Endothelial cell (in vitro differentiated cells): Measurements from ENCODE around the gene GRID1. TPM values are rescaled to one million over a fixed set of nuclear protein-coding genes. Genes with fewer than 3 reads are reported as not detected.

Experiments used
- DNase-seq: peaks from one replicate; pipeline ENCODE4 v3.0.0; 2021; ENCODE audit warnings: low spot score
- H3K27ac Mint-ChIP-seq: one replicate; pipeline ENCODE4 v1.8.0; 2021; ENCODE audit warnings: mixed read lengths, inconsistent platforms; ENCODE audit not compliant: unreplicated experiment
- H3K27me3 Mint-ChIP-seq: one replicate; pipeline ENCODE4 v1.8.0; 2021; ENCODE audit warnings: mild to moderate bottlenecking, moderate library complexity, mixed read lengths, inconsistent platforms; ENCODE audit not compliant: unreplicated experiment
- H3K36me3 Mint-ChIP-seq: one replicate; pipeline ENCODE4 v1.8.0; 2021; ENCODE audit warnings: mild to moderate bottlenecking, low read depth, mixed read lengths, inconsistent platforms; ENCODE audit not compliant: unreplicated experiment
- H3K4me1 Mint-ChIP-seq: one replicate; pipeline ENCODE4 v1.8.0; 2021; ENCODE audit warnings: mild to moderate bottlenecking, mixed read lengths, inconsistent platforms; ENCODE audit not compliant: unreplicated experiment
- H3K4me3 Mint-ChIP-seq: one replicate; pipeline ENCODE4 v1.8.0; 2021; ENCODE audit warnings: mild to moderate bottlenecking, mixed read lengths, inconsistent platforms; ENCODE audit not compliant: unreplicated experiment
- H3K9me3 Mint-ChIP-seq: one replicate; pipeline ENCODE4 v1.8.0; 2021; ENCODE audit warnings: mixed read lengths, inconsistent platforms; ENCODE audit not compliant: unreplicated experiment
- CTCF ChIP-seq: fragments of 200-600 bp; sonication (generic); IDR thresholded peaks from one replicate; pipeline ENCODE4 v1.5.0; 2021; ENCODE audit warnings: antibody characterized with exemption; ENCODE audit not compliant: unreplicated experiment
- total RNA-seq: library from RNA; stranded (reverse); fragmentation: NEBNext Ultra II Directional; extraction: Animal tissue kit (Norgen Biotek cat#: 25700); gene quantifications from one replicate; pipeline ENCODE4 v1.2.1, GENCODE V29; 2021; ENCODE audit not compliant: unreplicated experiment

Gene GRID1
- total RNA-seq, 1 donor from 2014 or later = 0.26 TPM

DNA sequence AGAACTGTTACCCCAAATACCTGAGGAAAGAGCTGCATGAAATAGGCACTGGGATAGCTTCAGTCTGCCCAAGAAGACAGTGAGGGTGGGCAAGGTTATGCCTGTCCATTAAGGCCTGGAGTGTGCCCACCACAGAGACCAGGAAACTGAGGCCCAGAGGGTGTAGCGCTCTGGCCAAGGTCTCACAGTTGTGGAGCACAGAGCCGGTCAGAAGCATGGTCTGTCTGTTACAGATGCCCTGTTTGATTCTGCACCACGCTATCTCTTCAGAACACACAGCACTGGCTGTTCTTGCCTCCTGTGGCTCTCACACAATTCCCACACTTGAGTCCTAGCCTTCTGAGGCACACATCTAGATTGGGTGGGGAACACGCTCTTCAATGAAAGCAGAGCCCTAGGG, 261.4 kb downstream of the GRID1 start:
- TF ChIP-seq CTCF = no peak
- Mint-ChIP-seq H3K36me3 (no peaks in the 10 kb centered on the region), H3K27ac (no peak overlapping the region), H3K4me3 (no peak overlapping the region), H3K4me1 (peaks cover 3% of the 10 kb centered on the region), H3K27me3 (peaks cover 2% of the 10 kb centered on the region), H3K9me3 (no peaks in the 10 kb centered on the region)
- no peak for DNase-seq

GRCh38 chr10:86104611-86105145, 261.9 kb downstream of the GRID1 start:
- DNase-seq = no peak
- H3K9me3 Mint-ChIP-seq = no peaks in the 10 kb centered on the region
- no peak overlapping the region for H3K4me3 Mint-ChIP-seq
- peaks cover 2% of the 10 kb centered on the region for H3K27me3 Mint-ChIP-seq
- H3K36me3 Mint-ChIP-seq = no peaks in the 10 kb centered on the region
- TF ChIP-seq CTCF = no peak
- H3K27ac Mint-ChIP-seq = no peak overlapping the region
- peaks cover 3% of the 10 kb centered on the region for H3K4me1 Mint-ChIP-seq

DNA sequence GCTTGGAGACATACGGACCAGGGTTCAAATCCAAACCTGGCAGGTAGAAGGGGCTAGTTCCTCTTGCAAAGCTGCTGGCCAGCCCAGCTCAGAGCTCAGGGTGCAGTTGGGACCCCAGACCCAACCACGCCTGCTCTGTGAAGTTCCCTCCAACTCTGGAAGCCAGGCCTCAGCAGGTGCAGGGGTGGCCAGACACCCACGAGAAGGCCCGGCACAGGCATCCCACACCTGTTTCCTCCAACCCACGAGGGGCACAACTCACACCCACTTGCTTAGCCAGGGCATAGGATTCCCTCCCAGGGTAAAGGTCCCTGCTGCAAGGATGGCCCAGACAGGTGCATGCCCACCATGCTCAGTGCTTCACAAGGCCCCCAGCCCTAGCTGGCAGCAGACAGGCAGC, 262.4 kb downstream of the GRID1 start:
- Mint-ChIP-seq H3K9me3 (no peaks in the 10 kb centered on the region), H3K27ac (no peak overlapping the region), H3K27me3 (peaks cover 2% of the 10 kb centered on the region), H3K36me3 (no peaks in the 10 kb centered on the region), H3K4me3 (no peak overlapping the region), H3K4me1 (peaks cover 3% of the 10 kb centered on the region)
- no peak for DNase-seq
- TF ChIP-seq CTCF = no peak

DNA sequence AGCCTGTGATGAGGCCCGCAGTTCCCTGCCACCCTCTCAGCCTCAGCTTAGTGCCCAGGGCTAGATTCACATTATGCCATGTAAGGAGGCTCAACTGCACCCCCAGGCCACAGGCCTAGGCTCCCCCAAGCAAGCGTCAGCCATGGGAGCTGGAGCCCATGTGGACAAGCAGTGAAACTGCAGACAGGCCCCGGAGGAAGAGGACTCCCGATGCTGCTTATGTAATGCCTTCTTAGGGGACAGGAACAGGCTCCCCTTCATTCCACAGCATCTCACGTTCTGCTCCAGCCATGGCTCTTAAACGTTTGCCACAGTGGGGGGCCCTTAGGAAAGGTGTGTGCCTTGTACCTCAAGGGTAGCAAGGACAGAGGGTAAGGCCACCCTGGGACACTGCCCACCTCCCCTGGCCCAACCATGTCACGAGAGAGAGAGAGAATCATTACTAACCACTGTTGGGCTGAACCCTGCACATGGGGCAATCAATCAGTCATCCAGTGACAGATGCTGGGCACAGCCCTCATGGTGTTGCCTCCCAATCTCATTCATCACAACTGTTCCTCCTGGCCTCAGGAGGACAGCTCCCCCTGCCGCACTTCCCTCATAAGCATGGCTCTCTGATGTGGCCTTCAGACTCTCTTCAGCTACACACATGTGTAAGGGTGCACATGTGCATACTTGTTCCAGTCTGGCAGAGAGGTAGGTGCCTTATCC, 263.0 kb downstream of the GRID1 start:
- no peaks in the 10 kb centered on the region for H3K9me3 Mint-ChIP-seq
- H3K36me3 Mint-ChIP-seq = no peaks in the 10 kb centered on the region
- H3K27me3 Mint-ChIP-seq = peaks cover 2% of the 10 kb centered on the region
- H3K27ac Mint-ChIP-seq = no peak overlapping the region
- H3K4me3 Mint-ChIP-seq = no peak overlapping the region
- no peak for DNase-seq
- no peak for TF ChIP-seq CTCF
- no peaks in the 10 kb centered on the region for H3K4me1 Mint-ChIP-seq

- Mint-ChIP-seq H3K4me1 (no peaks in the 10 kb centered on the region), H3K4me3 (no peak overlapping the region), H3K27ac (no peak overlapping the region), H3K36me3 (no peaks in the 10 kb centered on the region), H3K9me3 (no peaks in the 10 kb centered on the region), H3K27me3 (peaks cover 2% of the 10 kb centered on the region)
- DNase-seq = no peak
- no peak for TF ChIP-seq CTCF
Observed at GRCh38 chr10:86102451-86102850, 264.1 kb downstream of the GRID1 start.
